ENCODE measurements around the gene TTLL7.

DNA sequence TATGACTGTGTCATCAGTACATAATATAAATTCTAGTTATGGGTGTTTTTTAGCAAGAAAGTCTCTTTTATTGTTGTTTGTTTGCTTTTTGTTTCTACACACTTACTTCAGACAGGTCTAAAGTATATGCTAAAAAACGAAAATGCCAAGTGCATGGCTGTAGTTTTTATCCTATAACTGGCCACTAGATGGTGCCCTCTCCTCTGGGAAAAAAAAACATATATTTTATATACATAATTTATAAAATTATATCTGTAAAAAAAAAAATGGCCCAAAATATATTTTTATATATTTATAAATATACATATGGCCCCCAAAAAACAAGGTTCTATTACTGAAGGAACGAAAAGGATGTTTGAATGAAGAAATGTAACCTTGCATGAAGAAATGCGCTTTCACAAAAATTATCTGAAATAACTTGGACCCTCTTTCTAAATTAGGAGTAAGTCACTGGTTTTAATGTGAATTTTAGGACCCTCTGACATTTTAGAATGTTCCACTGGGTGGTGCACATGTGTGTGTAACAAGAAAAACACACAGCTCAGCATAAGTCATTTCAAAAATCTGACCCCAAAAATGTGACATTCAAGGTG is 93.5 kb downstream of the TTLL7 start:
- TF ChIP-seq, protein P1, sequence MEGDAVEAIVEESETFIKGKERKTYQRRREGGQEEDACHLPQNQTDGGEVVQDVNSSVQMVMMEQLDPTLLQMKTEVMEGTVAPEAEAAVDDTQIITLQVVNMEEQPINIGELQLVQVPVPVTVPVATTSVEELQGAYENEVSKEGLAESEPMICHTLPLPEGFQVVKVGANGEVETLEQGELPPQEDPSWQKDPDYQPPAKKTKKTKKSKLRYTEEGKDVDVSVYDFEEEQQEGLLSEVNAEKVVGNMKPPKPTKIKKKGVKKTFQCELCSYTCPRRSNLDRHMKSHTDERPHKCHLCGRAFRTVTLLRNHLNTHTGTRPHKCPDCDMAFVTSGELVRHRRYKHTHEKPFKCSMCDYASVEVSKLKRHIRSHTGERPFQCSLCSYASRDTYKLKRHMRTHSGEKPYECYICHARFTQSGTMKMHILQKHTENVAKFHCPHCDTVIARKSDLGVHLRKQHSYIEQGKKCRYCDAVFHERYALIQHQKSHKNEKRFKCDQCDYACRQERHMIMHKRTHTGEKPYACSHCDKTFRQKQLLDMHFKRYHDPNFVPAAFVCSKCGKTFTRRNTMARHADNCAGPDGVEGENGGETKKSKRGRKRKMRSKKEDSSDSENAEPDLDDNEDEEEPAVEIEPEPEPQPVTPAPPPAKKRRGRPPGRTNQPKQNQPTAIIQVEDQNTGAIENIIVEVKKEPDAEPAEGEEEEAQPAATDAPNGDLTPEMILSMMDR (IDR thresholded peaks at IDR 0.05): peak in 3 of 7 experiments; percentile 42 to 70 (median 66)
- TF ChIP-seq EP300 (IDR thresholded peaks at IDR 0.05) (no peak), POLR2A (IDR thresholded peaks at IDR 0.05) (no peak), POLR2AphosphoS5 (IDR thresholded peaks at IDR 0.05) (no peak)
